Ovary (tissue), 3 donors: ENCODE results near the gene PPL.

ENCODE experiments used
- CTCF ChIP-seq, 3 donors: fragments of 450-650 bp in 2 of 3; fragments of 200-600 bp in 1 of 3; IDR thresholded peaks; one replicate each; pipeline versions ENCODE4 v1.5.1 to v1.8.0; 2016 to 2022; ENCODE audit warnings: antibody characterized with exemption in 3 of 3, mild to moderate bottlenecking in 1 of 3
- EP300 ChIP-seq: sonication (generic); formaldehyde crosslinking; IDR thresholded peaks from one replicate; pipeline ENCODE4 v1.6.1; 2017; ENCODE audit warnings: antibody characterized with exemption
- POLR2A ChIP-seq: fragments of 450-650 bp; IDR thresholded peaks from one replicate; pipeline ENCODE4 v1.6.1; 2017; ENCODE audit warnings: antibody characterized with exemption, mild to moderate bottlenecking, moderate library complexity
- donor health status: DM: no; HTN: no; CAD: no.

- TF ChIP-seq POLR2A, result no peak
- no peak for TF ChIP-seq CTCF (IDR thresholded peaks at IDR 0.05)
- no peak for TF ChIP-seq EP300
These were observed 42.2 kb upstream of the PPL start for GRCh38 chr16:4979164-4979563.
